H9 (cell line): ENCODE results near the gene CDH13. TPM values are rescaled to one million over a fixed set of nuclear protein-coding genes. Genes with fewer than 3 reads are reported as not detected.

Source experiments
- DNase-seq: peaks from one replicate; pipeline ENCODE4 v3.0.0-alpha.2; 2017
- H2AFZ ChIP-seq: one replicate; pipeline ENCODE4 v1.6.1; 2013; ENCODE audit warnings: mild to moderate bottlenecking, low read length, control low read depth, moderate library complexity
- H2AK5ac ChIP-seq: 2 replicates; pipeline ENCODE4 v1.6.1; 2013; ENCODE audit warnings: low read length, control low read depth, mixed read lengths; ENCODE audit not compliant: insufficient read length
- H2BK120ac ChIP-seq: one replicate; pipeline ENCODE4 v1.6.1; 2013; ENCODE audit warnings: low read depth, mild to moderate bottlenecking, low read length, control low read depth, inconsistent platforms; ENCODE audit not compliant: poor library complexity, severe bottlenecking
- H2BK12ac ChIP-seq: 2 replicates; pipeline ENCODE4 v1.6.1; 2013; ENCODE audit warnings: low read length, control low read depth, mixed read lengths, low read depth; ENCODE audit not compliant: insufficient read length
- H2BK15ac ChIP-seq: 2 replicates; pipeline ENCODE4 v1.6.1; 2013; ENCODE audit warnings: low read depth, low read length, control low read depth
- H2BK20ac ChIP-seq: one replicate; pipeline ENCODE4 v1.6.1; 2013; ENCODE audit warnings: low read depth, mild to moderate bottlenecking, low read length, control low read depth, inconsistent platforms; ENCODE audit not compliant: poor library complexity, severe bottlenecking
- H2BK5ac ChIP-seq: 2 replicates; pipeline ENCODE4 v1.6.1; 2013; ENCODE audit warnings: low read length, control low read depth, mixed read lengths; ENCODE audit not compliant: insufficient read length
- H3K14ac ChIP-seq: 2 replicates; pipeline ENCODE4 v1.6.1; 2013; ENCODE audit warnings: low read length, control low read depth; ENCODE audit not compliant: insufficient read depth
- H3K18ac ChIP-seq: 2 replicates; pipeline ENCODE4 v1.6.1; 2013; ENCODE audit warnings: low read depth, mild to moderate bottlenecking, mixed read lengths, low read length, control low read depth; ENCODE audit not compliant: insufficient read length
- H3K23ac ChIP-seq: 2 replicates; pipeline ENCODE4 v1.6.1; 2013; ENCODE audit warnings: low read length, control low read depth, mixed read lengths, low read depth; ENCODE audit not compliant: insufficient read length
- H3K23me2 ChIP-seq: 2 replicates; pipeline ENCODE4 v1.6.1; 2013; ENCODE audit warnings: low read depth, mild to moderate bottlenecking, mixed read lengths, low read length, control low read depth; ENCODE audit not compliant: insufficient read length, poor library complexity, severe bottlenecking
- H3K27ac ChIP-seq: 2 replicates; pipeline ENCODE4 v1.5.1; 2013; ENCODE audit warnings: low read length, control low read depth, mixed read lengths, low read depth; ENCODE audit not compliant: insufficient read length
- H3K27me3 ChIP-seq: 2 replicates; pipeline ENCODE4 v1.6.1; 2013; ENCODE audit warnings: low read length, control low read depth, inconsistent platforms; ENCODE audit not compliant: insufficient read depth
- H3K4ac ChIP-seq: 2 replicates; pipeline ENCODE4 v1.6.1; 2013; ENCODE audit warnings: low read depth, mild to moderate bottlenecking, control low read depth, inconsistent platforms, low read length, moderate library complexity
- H3K4me1 ChIP-seq: 2 replicates; pipeline ENCODE4 v1.6.1; 2013; ENCODE audit warnings: low read length, control low read depth, inconsistent platforms; ENCODE audit not compliant: insufficient read depth
- H3K4me2 ChIP-seq: 2 replicates; pipeline ENCODE4 v1.6.1; 2013; ENCODE audit warnings: low read length, control low read depth, mixed read lengths; ENCODE audit not compliant: insufficient read length, insufficient read depth
- H3K56ac ChIP-seq: 2 replicates; pipeline ENCODE4 v1.6.1; 2013; ENCODE audit warnings: low read depth, mild to moderate bottlenecking, mixed read lengths, low read length, control low read depth; ENCODE audit not compliant: insufficient read length
- H3K79me1 ChIP-seq: 2 replicates; pipeline ENCODE4 v1.6.1; 2013; ENCODE audit warnings: low read depth, mild to moderate bottlenecking, moderate library complexity, low read length, control low read depth, inconsistent platforms; ENCODE audit not compliant: insufficient read depth, poor library complexity, severe bottlenecking
- H3K79me2 ChIP-seq: 2 replicates; pipeline ENCODE4 v1.6.1; 2013; ENCODE audit warnings: low read length, control low read depth, inconsistent platforms; ENCODE audit not compliant: insufficient read depth
- H3K9ac ChIP-seq: 2 replicates; pipeline ENCODE4 v1.6.1; 2013; ENCODE audit warnings: low read length, control low read depth, mixed read lengths; ENCODE audit not compliant: insufficient read length; ENCODE audit errors: extremely low read depth
- H3K9me3 ChIP-seq: one replicate; pipeline ENCODE4 v1.6.1; 2013; ENCODE audit warnings: low read depth, low read length, inconsistent platforms; ENCODE audit not compliant: control insufficient read depth
- H3T11ph ChIP-seq: one replicate; pipeline ENCODE4 v1.6.1; 2013; ENCODE audit warnings: mild to moderate bottlenecking, low read length, control low read depth, inconsistent platforms
- H4K20me1 ChIP-seq: one replicate; pipeline ENCODE4 v1.6.1; 2013; ENCODE audit not compliant: control insufficient read depth, insufficient read length, insufficient read depth
- H4K5ac ChIP-seq: 2 replicates; pipeline ENCODE4 v1.6.1; 2013; ENCODE audit warnings: low read depth, mild to moderate bottlenecking, mixed read lengths, low read length, control low read depth; ENCODE audit not compliant: insufficient read length
- H4K8ac ChIP-seq: replicated peaks from 2 replicates; pipeline ENCODE4 v1.6.1; 2013; ENCODE audit warnings: low read length, control low read depth, mixed read lengths, low read depth; ENCODE audit not compliant: insufficient read length
- H4K91ac ChIP-seq: 2 replicates; pipeline ENCODE4 v1.6.1; 2013; ENCODE audit warnings: low read depth, mild to moderate bottlenecking, moderate library complexity, mixed read lengths, low read length, control low read depth; ENCODE audit not compliant: insufficient read length
- H3K27ac Mint-ChIP-seq, 3 experiments: 2 replicates in 2 of 3; 3 replicates in 1 of 3; pipeline ENCODE4 v1.8.0; 2020 to 2021; ENCODE audit warnings: mixed read lengths in 3 of 3, mild to moderate bottlenecking in 1 of 3, moderate library complexity in 1 of 3
- H3K27me3 Mint-ChIP-seq: 2 replicates; pipeline ENCODE4 v1.8.0; 2021; ENCODE audit warnings: low read depth, mild to moderate bottlenecking, moderate library complexity, mixed read lengths
- H3K36me3 Mint-ChIP-seq, 3 experiments: 2 replicates in 2 of 3; 3 replicates in 1 of 3; pipeline ENCODE4 v1.8.0; 2020 to 2021; ENCODE audit warnings: low read depth in 3 of 3, mixed read lengths in 3 of 3; ENCODE audit not compliant: insufficient read depth in 1 of 3
- H3K4me1 Mint-ChIP-seq, 2 experiments: 2 replicates each; pipeline ENCODE4 v1.8.0; 2020; ENCODE audit warnings: mixed read lengths in 2 of 2
- H3K4me3 Mint-ChIP-seq, 2 experiments: 2 replicates in 1 of 2; 3 replicates in 1 of 2; pipeline ENCODE4 v1.8.0; 2020 to 2021; ENCODE audit warnings: mild to moderate bottlenecking in 2 of 2, mixed read lengths in 2 of 2, moderate library complexity in 1 of 2
- H3K9me3 Mint-ChIP-seq, 2 experiments: 2 replicates in 1 of 2; 3 replicates in 1 of 2; pipeline ENCODE4 v1.8.0; 2020; ENCODE audit warnings: mild to moderate bottlenecking in 2 of 2, mixed read lengths in 2 of 2, moderate library complexity in 1 of 2
- WGBS: extraction: QIAGEN DNeasy Blood & Tissue Kit; methylation state at CpG from one replicate; pipeline ENCODE4 v1.1.7; 2013; ENCODE audit warnings: missing lambda C conversion rate, low lambda C conversion rate, mixed read lengths; ENCODE audit not compliant: insufficient read length; ENCODE audit errors: extremely low coverage; 5-methylcytosine and 5-hydroxymethylcytosine counted together
- total RNA-seq: library from RNA; stranded (reverse); gene quantifications from 2 replicates; pipeline ENCODE4 v1.2.1, GENCODE V29; 2021
- TF ChIP-seq, protein P1 (sequence below): fragments of 200-600 bp; sonication (generic); conservative IDR thresholded peaks from 3 replicates; pipeline ENCODE4 v1.8.0; 2021; ENCODE audit warnings: antibody characterized with exemption, mild to moderate bottlenecking

The CDH13 gene
- total RNA-seq, 1 experiment from 2014 or later, result 1.5 TPM

GRCh38 chr16:82730901-82731300 lies 104.1 kb downstream of the CDH13 start:
- no peak overlapping the region for H3K14ac ChIP-seq
- H3K4ac ChIP-seq, result no peak overlapping the region
- H3K56ac ChIP-seq, result no peak overlapping the region
- no peak overlapping the region for H4K91ac ChIP-seq
- no CpG with 5 or more reads among the region's 2 CpGs for WGBS
- DNase-seq, result no peak
- 0 out of 2 replicates have a peak, but pooled peaks cover 2% of the 10 kb centered on the region for H3K4me1 ChIP-seq
- no peaks in the 10 kb centered on the region for H3K27me3 ChIP-seq
- H3K79me2 ChIP-seq, result no peaks in the 10 kb centered on the region
- H4K5ac ChIP-seq, result no peak overlapping the region
- TF ChIP-seq, protein P1, sequence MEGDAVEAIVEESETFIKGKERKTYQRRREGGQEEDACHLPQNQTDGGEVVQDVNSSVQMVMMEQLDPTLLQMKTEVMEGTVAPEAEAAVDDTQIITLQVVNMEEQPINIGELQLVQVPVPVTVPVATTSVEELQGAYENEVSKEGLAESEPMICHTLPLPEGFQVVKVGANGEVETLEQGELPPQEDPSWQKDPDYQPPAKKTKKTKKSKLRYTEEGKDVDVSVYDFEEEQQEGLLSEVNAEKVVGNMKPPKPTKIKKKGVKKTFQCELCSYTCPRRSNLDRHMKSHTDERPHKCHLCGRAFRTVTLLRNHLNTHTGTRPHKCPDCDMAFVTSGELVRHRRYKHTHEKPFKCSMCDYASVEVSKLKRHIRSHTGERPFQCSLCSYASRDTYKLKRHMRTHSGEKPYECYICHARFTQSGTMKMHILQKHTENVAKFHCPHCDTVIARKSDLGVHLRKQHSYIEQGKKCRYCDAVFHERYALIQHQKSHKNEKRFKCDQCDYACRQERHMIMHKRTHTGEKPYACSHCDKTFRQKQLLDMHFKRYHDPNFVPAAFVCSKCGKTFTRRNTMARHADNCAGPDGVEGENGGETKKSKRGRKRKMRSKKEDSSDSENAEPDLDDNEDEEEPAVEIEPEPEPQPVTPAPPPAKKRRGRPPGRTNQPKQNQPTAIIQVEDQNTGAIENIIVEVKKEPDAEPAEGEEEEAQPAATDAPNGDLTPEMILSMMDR, result no peak
- Mint-ChIP-seq H3K27ac (no peak overlapping the region), H3K4me1 (peaks cover 4% of the 10 kb centered on the region in 2 experiments; a peak in 2 of 4 replicates), H3K27me3 (no peaks in the 10 kb centered on the region), H3K9me3 (peaks cover 4 to 10% of the 10 kb centered on the region in 2 experiments; a peak in 3 of 5 replicates), H3K36me3 (peaks cover 0 to 10% (median 0%) of the 10 kb centered on the region in 3 experiments; a peak in 1 of 7 replicates), H3K4me3 (no peak overlapping the region)
- H3K4me2 ChIP-seq, result no peak overlapping the region
- no peak overlapping the region for H2BK12ac ChIP-seq
- H3T11ph ChIP-seq, result no peak overlapping the region
- H4K8ac ChIP-seq, result no peak overlapping the region
- no peak overlapping the region for H2AK5ac ChIP-seq
- no peaks in the 10 kb centered on the region for H3K79me1 ChIP-seq
- no peak overlapping the region for H3K23ac ChIP-seq
- H3K27ac ChIP-seq, result no peak overlapping the region
- no peaks in the 10 kb centered on the region for H4K20me1 ChIP-seq
- no peak overlapping the region for H3K18ac ChIP-seq
- no peak overlapping the region for H2BK5ac ChIP-seq
- no peak overlapping the region for H2AFZ ChIP-seq
- no peak overlapping the region for H2BK20ac ChIP-seq
- no peaks in the 10 kb centered on the region for H3K23me2 ChIP-seq
- no peak overlapping the region for H2BK15ac ChIP-seq
- H3K9ac ChIP-seq, result no peak overlapping the region
- H3K9me3 ChIP-seq, result no peaks in the 10 kb centered on the region
- H2BK120ac ChIP-seq, result no peak overlapping the region
